Smooth muscle cell (in vitro differentiated cells): ENCODE measurements around the gene AMIGO1. TPM values are rescaled to one million over a fixed set of nuclear protein-coding genes. Genes with fewer than 3 reads are reported as not detected.
A peak's percentile ranks its signal among the peaks of the same experiment; 100 is the strongest.

Experiments
- DNase-seq: peaks from one replicate; lab custom pipeline; 2025; ENCODE audit not compliant: unreplicated experiment; lab: John Stamatoyannopoulos, UW
- H2AFZ ChIP-seq: fragments of 200-600 bp; sonication (generic); 2 replicates; pipeline ENCODE4 v1.6.0; 2016; ENCODE audit warnings: antibody characterized with exemption, low read depth, mild to moderate bottlenecking
- H3F3A ChIP-seq: fragments of 200-600 bp; sonication (generic); 2 replicates; pipeline ENCODE4 v1.6.0; 2017; ENCODE audit warnings: antibody characterized with exemption, low read depth
- H3K27ac ChIP-seq: fragments of 200-600 bp; sonication (generic); 2 replicates; pipeline ENCODE4 v1.5.1; 2016; ENCODE audit warnings: low read depth, mild to moderate bottlenecking
- H3K27me3 ChIP-seq: fragments of 200-600 bp; sonication (generic); 2 replicates; pipeline ENCODE4 v1.6.1; 2016; ENCODE audit warnings: low read depth, mild to moderate bottlenecking
- H3K36me3 ChIP-seq: fragments of 200-600 bp; sonication (generic); 2 replicates; pipeline ENCODE4 v1.5.1; 2016; ENCODE audit warnings: low read depth
- H3K4me1 ChIP-seq: fragments of 200-600 bp; sonication (generic); 2 replicates; pipeline ENCODE4 v1.5.1; 2016; ENCODE audit warnings: low read depth
- H3K4me2 ChIP-seq: fragments of 200-600 bp; sonication (generic); 2 replicates; pipeline ENCODE4 v1.6.0; 2016; ENCODE audit warnings: mild to moderate bottlenecking
- H3K4me3 ChIP-seq: fragments of 200-600 bp; sonication (generic); 2 replicates; pipeline ENCODE4 v1.5.1; 2016; ENCODE audit warnings: mild to moderate bottlenecking
- H3K79me2 ChIP-seq: fragments of 200-600 bp; sonication (generic); 2 replicates; pipeline ENCODE4 v1.6.0; 2016; ENCODE audit warnings: low read depth, mild to moderate bottlenecking
- H3K9ac ChIP-seq: fragments of 200-600 bp; sonication (generic); 2 replicates; pipeline ENCODE4 v1.6.0; 2016; ENCODE audit warnings: low read depth
- H3K9me3 ChIP-seq: fragments of 200-600 bp; sonication (generic); replicated peaks from 2 replicates; pipeline ENCODE4 v1.5.1; 2016; ENCODE audit warnings: low read depth
- H4K20me1 ChIP-seq: fragments of 200-600 bp; sonication (generic); 2 replicates; pipeline ENCODE4 v1.6.0; 2016; ENCODE audit warnings: low read depth
- CTCF ChIP-seq: fragments of 200-600 bp; sonication (generic); IDR thresholded peaks from 2 replicates; pipeline ENCODE4 v1.5.1; 2017; ENCODE audit warnings: borderline replicate concordance, mild to moderate bottlenecking, antibody characterized with exemption; ENCODE audit not compliant: insufficient read depth, poor library complexity, severe bottlenecking
- WGBS: methylation state at CpG from one replicate; pipeline ENCODE4 v1.1.7; 2016; ENCODE audit warnings: low lambda C conversion rate; 5-methylcytosine and 5-hydroxymethylcytosine counted together
- polyA plus RNA-seq: library from polyadenylated mRNA; unstranded; fragments of >200 nt; fragmentation: Nextera tagmentation; extraction: Ambion mirVana; gene quantifications from 2 replicates; pipeline ENCODE4 v1.2.1, GENCODE V29; 2016
- total RNA-seq: library from RNA; depleted of rRNA; stranded (reverse); fragments of >200 nt; gene quantifications from 2 replicates; pipeline ENCODE4 v1.2.3, GENCODE V29; 2014

Gene AMIGO1
- total and polyA plus RNA-seq, 2 experiments from 2014 or later, result 0.99 to 1.4 TPM

GRCh38 chr1:109483672-109484518 lies 25.6 kb downstream of the AMIGO1 start, which contains the start of gene ATXN7L2:
Gene ATXN7L2, plus strand, starts transcription at chr1:109483905. Its CDS starts 49 bp downstream, at chr1:109483954.
- Histone ChIP-seq H4K20me1 (no peaks in the 10 kb centered on the region), H3K27me3 (peaks cover 8% of the 10 kb centered on the region), H3K4me3 (peak within 1 kb of the TSS; percentile 79), H2AFZ (peak within 1 kb of the TSS; percentile 99), H3K79me2 (no peaks in the 10 kb centered on the region), H3K36me3 (no peaks in the 10 kb centered on the region), H3K4me2 (peak within 1 kb of the TSS; percentile 100), H3F3A (no peaks in the 10 kb centered on the region), H3K9me3 (no peaks in the 10 kb centered on the region), H3K9ac (peak within 1 kb of the TSS; percentile 99), H3K27ac (peak within 1 kb of the TSS; percentile 72), H3K4me1 (peaks cover 8% of the 10 kb centered on the region)
- no peak for TF ChIP-seq CTCF
- WGBS, result 3% methylated on average over 38 of the region's 73 CpGs
- DNase-seq, result peak; percentile 93

- Histone ChIP-seq H3K27me3 (peaks cover 8% of the 10 kb centered on the region), H4K20me1 (no peaks in the 10 kb centered on the region), H3F3A (no peaks in the 10 kb centered on the region), H3K4me1 (peaks cover 8% of the 10 kb centered on the region), H3K79me2 (no peaks in the 10 kb centered on the region), H3K36me3 (no peaks in the 10 kb centered on the region), H3K4me3 (peak overlapping the region; percentile 73), H3K4me2 (peak overlapping the region; percentile 100), H3K9me3 (no peaks in the 10 kb centered on the region), H2AFZ (peak overlapping the region; percentile 99), H3K9ac (no peak overlapping the region), H3K27ac (no peak overlapping the region)
- WGBS, result 20% methylated on average over 28 of the region's 29 CpGs
- TF ChIP-seq CTCF, result no peak
- DNase-seq, result no peak
Measured at GRCh38 chr1:109482791-109483671, 26.5 kb downstream of the AMIGO1 start.

- no peak overlapping the region for H3K9ac ChIP-seq
- no peak overlapping the region for H3K4me3 ChIP-seq
- DNase-seq, result no peak
- no peaks in the 10 kb centered on the region for H3F3A ChIP-seq
- TF ChIP-seq CTCF, result no peak
- no peaks in the 10 kb centered on the region for H3K9me3 ChIP-seq
- no peak overlapping the region for H3K27ac ChIP-seq
- peaks cover 8% of the 10 kb centered on the region for H3K4me1 ChIP-seq
- no peaks in the 10 kb centered on the region for H3K36me3 ChIP-seq
- H3K27me3 ChIP-seq, result peaks cover 8% of the 10 kb centered on the region
- no peaks in the 10 kb centered on the region for H3K79me2 ChIP-seq
- H4K20me1 ChIP-seq, result no peaks in the 10 kb centered on the region
- no peak overlapping the region for H3K4me2 ChIP-seq
- no peak overlapping the region for H2AFZ ChIP-seq
Measured at GRCh38 chr1:109482242-109482641, 27.3 kb downstream of the AMIGO1 start.
